NCI-H128 (cell line): ENCODE results near the gene ACTRT3.
"Not testable (repeated sequence)": the region's sequence is repeated elsewhere in the genome, so short reads cannot be mapped to it uniquely, and the experiment has no call there.

Experiments
- DNase-seq: peaks from one replicate; lab custom pipeline; 2025; ENCODE audit not compliant: unreplicated experiment; lab: John Stamatoyannopoulos, UW

Gene ACTRT3

GRCh38 chr3:169772897-169773816, 3.8 kb upstream of the ACTRT3 start, which contains the start of gene MYNN:
MYNN (plus strand) TSS chr3:169773396; CDS start chr3:169774296, 900 bp downstream.
- peak; percentile 87 for DNase-seq

GRCh38 chr3:169772305-169772896, 3.0 kb upstream of the ACTRT3 start:
- DNase-seq: peak; percentile 71

DNA sequence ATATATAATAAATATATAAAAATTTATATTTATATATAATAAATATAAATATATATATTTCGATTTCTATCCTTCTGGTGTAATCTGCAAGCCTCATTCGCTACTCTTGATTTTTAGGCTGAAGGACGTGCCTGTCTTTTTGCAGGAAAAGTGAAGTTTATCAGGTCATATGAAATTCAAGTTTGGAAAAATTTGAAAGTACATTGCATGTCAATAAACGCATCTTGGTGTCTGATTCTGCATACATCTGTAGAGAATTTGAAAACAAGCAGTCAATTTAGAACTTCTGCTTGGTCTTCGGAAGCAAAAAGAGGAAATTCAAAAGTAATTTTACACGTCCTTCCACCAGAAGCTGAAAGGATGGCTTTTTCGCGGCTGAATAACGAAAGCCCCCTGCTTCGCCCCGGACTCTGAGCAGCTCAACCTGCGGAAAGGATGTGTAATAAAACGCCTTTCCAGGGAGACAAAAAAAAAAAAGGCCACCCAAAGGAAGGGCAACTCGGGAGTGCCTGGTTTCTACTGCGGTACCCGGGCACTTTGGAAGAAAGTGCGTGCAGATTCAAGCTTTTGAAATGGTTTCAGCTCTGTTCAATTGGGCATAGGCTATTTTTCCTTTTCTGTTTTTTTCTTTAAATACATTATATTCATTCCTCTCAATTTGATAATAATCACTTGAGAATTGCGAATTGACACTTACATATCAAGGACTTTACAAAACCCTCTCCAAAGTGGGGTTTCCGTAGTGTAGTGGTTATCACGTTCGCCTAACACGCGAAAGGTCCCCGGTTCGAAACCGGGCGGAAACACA, 2.3 kb upstream of the ACTRT3 start:
- peak; percentile 84 for DNase-seq

- peak; percentile 49 for DNase-seq
Observed at GRCh38 chr3:169764882-169765612, 4.3 kb downstream of the ACTRT3 start, which contains the start of gene TERC. TERC (minus strand) TSS chr3:169765060.

DNA sequence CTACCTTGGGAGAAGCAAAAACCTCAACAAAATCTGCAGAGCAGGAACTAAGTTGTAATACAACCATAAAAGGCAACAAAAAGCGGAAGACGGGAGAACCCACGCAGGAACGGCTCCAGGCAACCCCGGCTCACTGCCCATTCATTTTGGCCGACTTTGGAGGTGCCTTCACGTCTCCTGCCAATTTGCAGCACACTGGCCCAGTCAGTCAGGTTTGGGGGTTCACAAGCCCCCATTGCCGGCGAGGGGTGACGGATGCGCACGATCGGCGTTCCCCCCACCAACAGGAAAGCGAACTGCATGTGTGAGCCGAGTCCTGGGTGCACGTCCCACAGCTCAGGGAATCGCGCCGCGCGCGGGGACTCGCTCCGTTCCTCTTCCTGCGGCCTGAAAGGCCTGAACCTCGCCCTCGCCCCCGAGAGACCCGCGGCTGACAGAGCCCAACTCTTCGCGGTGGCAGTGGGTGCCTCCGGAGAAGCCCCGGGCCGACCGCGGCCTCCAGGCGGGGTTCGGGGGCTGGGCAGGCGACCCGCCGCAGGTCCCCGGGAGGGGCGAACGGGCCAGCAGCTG, 5.0 kb downstream of the ACTRT3 start:
- DNase-seq: no peak

DNA sequence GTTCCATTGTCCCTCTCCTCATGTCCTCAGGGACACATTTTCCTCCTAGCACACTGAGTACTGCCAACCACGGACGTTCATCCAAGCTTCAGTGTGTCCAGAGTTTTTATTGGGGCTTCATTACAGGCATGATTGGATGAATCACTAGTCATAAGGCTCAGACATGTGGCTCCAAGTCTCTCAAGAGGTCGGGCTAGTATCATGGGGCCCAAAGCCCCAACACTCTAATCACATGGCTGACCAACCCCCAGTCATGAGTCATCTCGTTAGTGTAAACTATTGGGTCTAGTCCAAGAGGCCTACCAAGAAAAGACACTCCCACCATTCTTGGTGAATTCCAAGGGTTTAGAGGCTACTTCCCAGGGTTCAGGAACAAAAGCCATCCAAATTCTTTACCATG, 8.9 kb downstream of the ACTRT3 start:
- DNase-seq: no peak

- no peak for DNase-seq
Observed at GRCh38 chr3:169759256-169759655, 10.1 kb downstream of the ACTRT3 start.

DNA sequence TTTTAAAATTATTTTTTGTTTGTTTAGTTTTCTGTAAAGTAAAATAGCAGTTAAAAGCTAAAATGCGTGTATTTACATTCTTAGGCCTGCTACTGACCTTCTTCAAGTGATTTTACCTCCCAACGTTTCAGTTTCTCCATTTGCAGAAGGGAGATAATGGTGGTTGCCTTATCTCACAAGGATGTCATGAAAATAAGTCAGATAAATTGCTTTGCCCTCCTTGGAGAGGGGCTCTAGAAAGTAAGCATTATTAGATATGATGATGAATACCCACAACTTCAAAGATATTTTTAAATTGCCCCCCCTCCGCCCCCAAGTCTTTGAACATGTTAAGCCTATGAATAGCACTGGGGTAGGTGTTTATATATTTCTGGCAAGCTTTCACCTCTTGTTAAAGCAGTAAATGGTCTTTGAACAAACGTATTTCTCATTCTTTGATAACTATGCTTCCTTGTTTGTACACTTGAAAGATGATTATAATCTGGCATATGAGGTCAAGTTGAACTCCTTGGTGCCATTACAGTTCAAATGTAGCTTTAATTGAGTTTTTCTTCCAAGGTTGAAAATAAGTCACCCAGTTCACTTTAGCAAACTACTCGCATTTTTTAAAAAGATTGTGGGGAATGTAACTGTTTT, 10.9 kb downstream of the ACTRT3 start:
- no peak for DNase-seq

DNA sequence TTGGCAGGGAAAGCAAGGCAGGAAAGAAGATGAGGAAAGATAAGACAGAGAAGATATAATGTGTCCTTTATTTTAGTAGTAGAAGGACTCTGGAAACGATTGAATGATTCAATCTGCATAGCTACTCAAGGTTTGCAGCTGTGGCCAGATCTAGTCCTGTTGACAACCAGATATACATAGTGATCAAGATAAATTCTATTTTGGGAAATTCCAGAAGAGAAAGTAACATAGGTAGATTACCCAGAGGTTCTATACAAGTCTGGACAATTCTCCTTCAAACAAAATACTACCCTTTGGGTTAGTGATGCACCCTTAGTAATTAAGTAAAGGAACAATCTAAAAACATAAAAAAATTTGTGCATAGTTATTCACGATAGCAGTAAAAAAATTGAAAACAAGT, 13.9 kb downstream of the ACTRT3 start:
- no peak for DNase-seq

DNA sequence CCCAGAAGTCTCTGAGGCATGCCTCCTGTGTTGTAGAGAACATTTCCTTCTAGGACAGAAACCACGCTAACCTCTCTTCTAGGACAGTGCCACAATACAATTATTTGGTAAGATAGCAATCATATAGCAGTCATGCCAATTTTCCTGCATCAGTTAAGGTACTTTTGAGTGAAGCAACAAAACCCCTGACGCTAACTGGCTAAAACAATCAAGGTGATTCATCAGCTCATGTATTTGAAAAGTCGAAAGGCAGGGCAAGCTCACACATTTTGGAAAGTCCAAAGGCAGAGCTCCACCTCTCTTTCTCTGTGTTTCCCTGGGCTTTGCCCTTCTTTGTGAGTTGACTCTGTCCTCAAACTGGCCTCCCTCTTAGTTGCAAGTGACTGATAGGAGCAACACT, 14.7 kb downstream of the ACTRT3 start:
- DNase-seq: no peak

GRCh38 chr3:169751875-169752274, 17.5 kb downstream of the ACTRT3 start:
- no peak for DNase-seq

DNA sequence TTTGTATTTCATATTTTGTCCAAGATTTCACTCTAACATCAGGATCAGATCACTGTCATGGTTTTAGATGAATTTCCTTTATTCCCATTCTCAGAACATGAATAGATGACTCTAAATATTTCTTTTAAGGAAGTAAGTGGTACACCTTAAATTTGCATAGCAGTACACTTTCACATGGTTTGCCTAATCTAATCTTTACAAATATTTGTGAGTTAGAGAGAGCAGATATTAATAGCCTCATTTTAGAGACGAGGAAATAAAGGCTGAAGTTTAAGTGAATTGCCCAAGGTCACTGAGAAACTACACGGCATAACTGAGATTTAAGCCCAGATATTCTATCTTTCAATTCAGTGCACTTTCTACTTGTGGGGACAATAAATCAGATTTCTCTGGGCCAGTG, 18.7 kb downstream of the ACTRT3 start:
- no peak for DNase-seq

GRCh38 chr3:169748670-169749069, 20.7 kb downstream of the ACTRT3 start:
- DNase-seq: no peak

DNA sequence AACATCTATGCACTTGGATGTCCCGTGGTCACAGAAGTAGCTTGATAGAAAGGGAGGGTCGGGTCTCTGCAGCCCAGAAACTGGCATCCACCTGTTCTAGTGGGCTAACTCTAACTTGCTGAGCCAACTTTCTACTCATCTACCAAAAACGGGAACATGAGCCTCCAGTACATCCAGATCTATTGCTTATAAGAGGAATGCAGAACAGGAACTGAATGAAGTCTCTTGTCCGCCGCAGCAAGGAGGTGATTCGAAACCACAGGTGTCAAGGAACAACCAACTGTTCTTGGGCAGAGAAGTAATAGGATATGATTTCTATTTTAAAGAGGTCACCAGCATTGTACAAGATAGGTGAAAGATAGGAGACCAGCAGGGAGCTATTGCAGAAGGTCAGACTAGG, 22.4 kb downstream of the ACTRT3 start:
- no peak for DNase-seq

DNA sequence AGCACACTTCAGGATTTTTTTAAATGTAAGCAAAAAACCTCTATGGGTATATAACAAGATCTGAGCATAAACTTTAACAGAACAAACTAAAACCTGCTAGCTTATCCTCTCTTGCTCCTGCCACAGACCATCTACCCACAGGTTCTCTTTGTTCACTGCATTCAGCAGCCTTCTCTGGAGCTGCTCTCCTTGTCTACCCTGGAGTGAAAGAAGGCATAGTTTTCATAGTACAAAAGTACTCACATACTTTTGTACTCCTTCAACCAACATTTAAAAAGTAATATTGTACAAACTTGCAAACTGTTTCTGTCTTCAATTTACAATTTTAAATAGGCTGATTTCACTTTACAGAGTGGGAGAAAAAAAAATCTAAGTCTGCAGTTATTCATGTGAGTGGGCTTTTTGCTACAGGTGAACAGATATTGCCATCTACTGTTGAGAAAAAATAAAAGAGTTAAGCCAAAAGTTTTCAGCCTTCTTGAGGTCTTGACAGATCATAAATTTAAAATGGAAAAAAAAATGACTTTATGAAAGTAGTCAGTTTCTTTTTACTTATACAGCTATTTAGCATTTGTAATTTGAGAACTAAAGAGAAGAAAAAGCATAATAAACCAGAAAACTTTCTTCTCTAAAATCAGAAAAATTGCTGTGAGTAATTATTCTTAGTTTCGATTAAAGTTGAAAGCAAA, 24.9 kb downstream of the ACTRT3 start:
- no peak for DNase-seq

DNA sequence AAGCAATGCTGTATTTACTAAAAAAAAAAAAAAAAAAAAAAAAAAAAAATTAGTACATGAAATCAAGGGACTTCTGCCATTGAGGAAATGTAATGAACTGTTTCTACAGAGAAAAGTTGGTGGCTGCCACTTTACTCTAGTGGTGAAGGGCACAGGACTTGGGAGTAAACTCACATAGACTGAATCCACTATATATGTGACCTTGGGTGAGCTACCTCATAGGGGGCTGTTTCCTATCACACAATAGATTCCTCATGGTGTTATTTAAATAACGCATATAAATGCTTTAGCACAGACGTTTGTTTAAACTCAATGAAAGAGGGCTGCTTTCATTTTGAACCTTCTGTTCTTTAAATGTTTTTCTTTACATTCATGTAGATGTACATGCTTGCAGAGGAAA, 30.3 kb downstream of the ACTRT3 start:
- DNase-seq: no peak

- DNase-seq: not testable (repeated sequence)
Observed at GRCh38 chr3:169731857-169732256, 37.5 kb downstream of the ACTRT3 start.

DNA sequence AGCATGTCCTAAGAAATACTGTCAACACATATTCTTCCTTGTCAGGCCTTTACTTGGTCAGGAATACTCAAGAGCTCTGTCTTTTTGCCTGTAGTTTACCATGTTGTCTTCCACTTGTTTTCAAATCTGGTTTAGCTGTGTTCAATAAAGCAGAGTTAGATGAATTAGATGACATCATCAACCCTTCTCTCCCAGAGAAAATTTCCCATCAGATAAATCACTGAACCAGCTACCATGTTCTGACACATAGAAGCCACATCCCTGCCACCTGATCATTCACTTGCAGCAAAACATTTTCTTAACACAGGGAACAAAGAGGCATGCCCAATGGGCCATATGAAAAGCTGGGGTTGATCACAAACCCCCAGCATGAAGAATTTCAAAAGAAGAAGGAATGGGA, 46.6 kb downstream of the ACTRT3 start:
- no peak for DNase-seq

DNA sequence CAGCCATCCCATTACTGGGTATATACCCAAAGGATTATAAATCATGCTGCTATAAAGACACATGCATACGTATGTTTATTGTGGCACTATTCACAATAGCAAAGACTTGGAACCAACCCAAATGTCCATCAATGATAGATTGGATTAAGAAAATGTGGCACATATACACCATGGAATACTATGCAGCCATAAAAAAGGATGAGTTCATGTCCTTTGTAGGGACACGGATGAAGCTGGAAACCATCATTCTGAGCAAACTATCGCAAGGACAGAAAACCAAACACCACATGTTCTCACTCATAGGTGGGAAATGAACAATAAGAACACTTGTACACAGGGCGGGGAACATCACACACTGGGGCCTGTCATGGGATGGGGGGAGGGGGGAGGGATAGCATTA, 50.9 kb downstream of the ACTRT3 start:
- not testable (repeated sequence) for DNase-seq
